Naive thymus-derived CD4-positive, alpha-beta T cell (primary cell): ENCODE measurements around the gene TAB2. TPM values are rescaled to one million over a fixed set of nuclear protein-coding genes. Genes with fewer than 3 reads are reported as not detected.
"Not testable (repeated sequence)": the region's sequence is repeated elsewhere in the genome, so short reads cannot be mapped to it uniquely, and the experiment has no call there.

Source experiments
- ATAC-seq: fragments of 150-1000 bp; cut with Tn5 transposase; 2 replicates; pipeline ENCODE4 v1.10.0; 2021; ENCODE audit warnings: mild to moderate bottlenecking, moderate library complexity
- CTCF ChIA-PET: fragments of 350-600 bp; sonication (Branson Sonifier 250); formaldehyde crosslinking; loops from one replicate; lab custom pipeline; 2021; ENCODE audit warnings: antibody characterized with exemption; lab: Charles Lee
- POLR2A ChIA-PET: fragments of 350-600 bp; sonication (Branson Sonifier 250); formaldehyde crosslinking; loops from one replicate; lab custom pipeline; 2021; ENCODE audit warnings: antibody characterized with exemption, inconsistent platforms; lab: Charles Lee
- DNase-seq, 9 donors: peaks; one replicate each; pipeline versions ENCODE4 v3.0.0 to v3.0.0-alpha.2; 2020 to 2022; ENCODE audit warnings: mixed read lengths in 1 of 9
- H3K27ac ChIP-seq: one replicate; pipeline ENCODE4 v1.7.0; 2013; ENCODE audit warnings: mild to moderate bottlenecking, low read depth, low read length, moderate library complexity
- H3K27me3 ChIP-seq, 2 donors: one replicate each; pipeline ENCODE4 v1.7.0; 2013; ENCODE audit warnings: low read length in 2 of 2, mild to moderate bottlenecking in 2 of 2, moderate library complexity in 2 of 2; ENCODE audit not compliant: control insufficient read depth in 2 of 2, insufficient read depth in 2 of 2
- H3K36me3 ChIP-seq, 3 experiments: 1 replicate in 2 of 3; 2 replicates in 1 of 3; pipeline ENCODE4 v1.7.0; 2013; ENCODE audit warnings: low read length in 3 of 3, mild to moderate bottlenecking in 3 of 3, moderate library complexity in 1 of 3; ENCODE audit not compliant: insufficient read depth in 3 of 3, control insufficient read depth in 2 of 3
- H3K4me1 ChIP-seq, 2 donors: one replicate each; pipeline ENCODE4 v1.7.0; 2013; ENCODE audit warnings: low read length in 2 of 2, mild to moderate bottlenecking in 2 of 2, moderate library complexity in 1 of 2; ENCODE audit not compliant: control insufficient read depth in 2 of 2, insufficient read depth in 2 of 2
- H3K4me3 ChIP-seq: 2 replicates; pipeline ENCODE4 v1.7.0; 2013; ENCODE audit warnings: mild to moderate bottlenecking, low read length
- H3K9me3 ChIP-seq, 3 experiments: 1 replicate in 2 of 3; 2 replicates in 1 of 3; pipeline ENCODE4 v1.7.0; 2013; ENCODE audit warnings: low read length in 3 of 3; ENCODE audit not compliant: control insufficient read depth in 2 of 3
- H3K27ac Mint-ChIP-seq, 9 donors: one replicate each; pipeline ENCODE4 v1.8.0; 2020 to 2022; ENCODE audit warnings: mixed read lengths in 9 of 9, mild to moderate bottlenecking in 8 of 9, moderate library complexity in 5 of 9, inconsistent platforms in 2 of 9
- H3K27me3 Mint-ChIP-seq, 5 donors: one replicate each; pipeline ENCODE4 v1.8.0; 2021 to 2022; ENCODE audit warnings: mixed read lengths in 5 of 5, mild to moderate bottlenecking in 1 of 5
- H3K36me3 Mint-ChIP-seq, 5 donors: one replicate each; pipeline ENCODE4 v1.8.0; 2020 to 2022; ENCODE audit warnings: mixed read lengths in 5 of 5, mild to moderate bottlenecking in 3 of 5, inconsistent platforms in 1 of 5
- H3K4me1 Mint-ChIP-seq, 7 donors: one replicate each; pipeline ENCODE4 v1.8.0; 2020 to 2022; ENCODE audit warnings: mixed read lengths in 7 of 7, mild to moderate bottlenecking in 3 of 7, inconsistent platforms in 1 of 7
- H3K4me3 Mint-ChIP-seq, 10 donors: one replicate each; pipeline ENCODE4 v1.8.0; 2020 to 2022; ENCODE audit warnings: mild to moderate bottlenecking in 10 of 10, mixed read lengths in 10 of 10, moderate library complexity in 6 of 10, inconsistent platforms in 2 of 10
- H3K9me3 Mint-ChIP-seq, 11 donors: one replicate each; pipeline ENCODE4 v1.8.0; 2020 to 2022; ENCODE audit warnings: mixed read lengths in 11 of 11, mild to moderate bottlenecking in 4 of 11, inconsistent platforms in 1 of 11, moderate library complexity in 1 of 11
- intact Hi-C, 2 donors: fragments of 100-400 bp; cut with micrococcal nuclease; formaldehyde crosslinking; loops; one replicate each; pipeline ENCODE4 v1.15.1; 2023
- polyA plus RNA-seq, 2 donors: library from polyadenylated mRNA; unstranded; fragments of 300-500 nt; fragmentation: Illumina TruSeq; gene quantifications; one replicate each; pipeline ENCODE4 v1.2.3, GENCODE V29; 2021
- total RNA-seq, 6 experiments: library from RNA in 5 of 6; stranded (reverse) in 5 of 6; gene quantifications; 1 replicate in 5 of 6; 2 replicates in 1 of 6; pipeline ENCODE4 v1.2.3 and lab custom pipeline; 2021 to 2026

Gene TAB2
- total and polyA plus RNA-seq, 7 experiments from 2014 or later = 15.7 to 234 (median 106) TPM

- Mint-ChIP-seq H3K4me1 (peaks cover 0 to 25% (median 3%) of the 10 kb centered on the region in 7 donors), H3K27ac (no peak overlapping the region), H3K36me3 (peaks cover 0 to 15% (median 0%) of the 10 kb centered on the region in 5 donors), H3K27me3 (no peaks in the 10 kb centered on the region), H3K9me3 (peaks cover 0 to 3% (median 0%) of the 10 kb centered on the region in 11 donors), H3K4me3 (no peak overlapping the region)
- ChIA-PET CTCF (interaction anchor here (0.8 to 2.2 kb wide), 2 partner anchors 10 to 77 kb away, joined by 3 to 7 read pairs; no protein-coding TSS in a partner anchor), POLR2A (no interaction called here)
- H3K4me3 ChIP-seq = no peak overlapping the region
- intact Hi-C loops = no loop called here
- no peaks in the 10 kb centered on the region for H3K36me3 ChIP-seq
- no peaks in the 10 kb centered on the region for H3K9me3 ChIP-seq
- no peak overlapping the region for H3K27ac ChIP-seq
- no peaks in the 10 kb centered on the region for H3K27me3 ChIP-seq
- no peaks in the 10 kb centered on the region for H3K4me1 ChIP-seq
- ATAC-seq (no peak), DNase-seq (no peak)
These were observed 124.2 kb downstream of the TAB2 start for GRCh38 chr6:149441740-149442139.

DNA sequence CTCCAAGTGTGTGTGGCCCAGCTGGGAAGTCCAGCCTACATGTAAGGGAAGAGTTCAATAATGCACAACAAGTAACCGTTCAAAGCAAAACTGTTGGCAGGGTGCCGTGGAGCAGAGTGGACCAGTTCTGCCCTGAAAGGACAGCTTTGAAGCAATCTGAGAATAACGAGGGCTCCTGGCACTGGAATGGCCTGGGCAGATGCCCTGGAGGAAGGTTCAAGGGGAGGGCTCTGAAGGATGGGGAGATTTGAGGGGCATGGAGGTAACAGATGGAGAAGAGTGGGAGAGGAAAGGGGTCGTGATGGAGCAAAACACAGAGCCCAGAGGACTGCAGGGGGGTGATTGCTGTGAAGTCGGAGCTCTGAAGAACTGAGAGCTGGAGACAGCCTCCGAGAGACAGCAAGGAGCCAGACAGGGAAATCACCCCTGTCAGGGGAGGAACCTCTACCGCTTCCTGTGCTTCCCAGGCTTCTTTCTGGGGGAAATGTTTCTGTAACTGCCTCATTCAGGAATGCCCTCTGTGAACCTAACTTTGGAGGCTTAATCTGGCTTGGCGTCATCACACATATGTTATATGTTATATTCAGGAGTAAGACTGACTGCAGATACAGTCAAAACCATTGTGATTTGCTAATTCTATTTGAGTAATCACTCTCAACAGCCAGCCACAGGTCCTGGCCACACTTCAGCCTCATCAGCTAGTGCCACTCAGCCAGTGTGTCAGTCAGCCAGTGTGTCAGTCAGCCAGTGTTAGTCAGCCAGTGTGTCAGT is 126.1 kb downstream of the TAB2 start:
- Mint-ChIP-seq H3K27ac (peak overlapping the region in 3 of 9 donors; percentile 16 to 65 (median 46)), H3K36me3 (peaks cover 0 to 15% (median 0%) of the 10 kb centered on the region in 5 donors), H3K4me3 (no peak overlapping the region), H3K27me3 (no peaks in the 10 kb centered on the region), H3K9me3 (peaks cover 0 to 3% (median 0%) of the 10 kb centered on the region in 11 donors), H3K4me1 (peaks cover 0 to 11% (median 0%) of the 10 kb centered on the region in 7 donors)
- Histone ChIP-seq H3K27ac (no peak overlapping the region), H3K9me3 (no peaks in the 10 kb centered on the region), H3K27me3 (no peaks in the 10 kb centered on the region), H3K4me3 (no peak overlapping the region), H3K36me3 (no peaks in the 10 kb centered on the region), H3K4me1 (no peaks in the 10 kb centered on the region)
- ATAC-seq = no peak
- CTCF ChIA-PET = no interaction called here
- POLR2A ChIA-PET = no interaction called here
- no peak for DNase-seq
- intact Hi-C loops = no loop called here

DNA sequence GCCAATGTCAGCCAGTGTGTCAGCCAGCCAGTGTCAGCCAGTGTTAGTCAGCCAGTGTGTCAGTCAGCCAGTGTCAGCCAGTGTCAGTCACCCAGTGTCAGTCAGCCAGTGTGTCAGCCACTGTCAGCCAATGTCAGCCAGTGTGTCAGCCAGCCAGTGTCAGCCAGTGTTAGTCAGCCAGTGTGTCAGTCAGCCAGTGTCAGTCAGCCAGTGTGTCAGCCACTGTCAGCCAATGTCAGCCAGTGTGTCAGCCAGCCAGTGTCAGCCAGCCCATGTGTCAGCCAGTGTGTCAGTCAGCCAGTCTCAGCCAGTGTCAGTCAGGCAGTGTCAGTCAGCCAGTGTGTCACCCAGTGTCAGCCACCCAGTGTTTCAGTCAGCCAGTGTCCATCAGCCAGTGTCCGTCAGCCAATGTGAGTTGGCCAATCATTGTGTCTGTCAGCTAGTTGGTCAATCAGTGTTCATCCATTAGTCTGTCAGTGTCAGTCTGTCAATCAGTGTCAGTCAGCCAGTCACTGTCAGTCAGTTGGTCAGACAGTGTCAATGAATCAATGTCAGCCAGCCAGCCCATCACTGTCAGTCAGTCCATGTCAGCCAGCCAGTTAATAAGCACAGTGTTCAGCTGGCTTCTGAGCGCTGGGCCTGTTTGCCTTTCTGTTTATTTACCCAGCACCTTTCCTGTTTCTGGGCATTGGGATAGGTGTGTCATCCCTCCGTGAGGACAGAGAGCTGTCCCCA is 127.0 kb downstream of the TAB2 start:
- H3K27ac Mint-ChIP-seq = peak overlapping the region in 2 of 9 donors; percentile 29 to 77
- H3K4me3 ChIP-seq, H3K27me3 Mint-ChIP-seq, H3K9me3 ChIP-seq, H3K27ac ChIP-seq, H3K36me3 ChIP-seq, H3K4me1 Mint-ChIP-seq, POLR2A ChIA-PET, intact Hi-C loops, DNase-seq, H3K27me3 ChIP-seq, ATAC-seq, H3K4me1 ChIP-seq, H3K9me3 Mint-ChIP-seq, H3K4me3 Mint-ChIP-seq: not testable (repeated sequence)
- peaks cover 0 to 11% (median under 1%) of the 10 kb centered on the region in 5 donors for H3K36me3 Mint-ChIP-seq
- CTCF ChIA-PET = interaction anchor here (1.7 kb wide), 1 partner anchor 12 kb away, joined by 6 read pairs; no protein-coding TSS in a partner anchor

GRCh38 chr6:149445095-149445466 is 127.6 kb downstream of the TAB2 start:
- H3K36me3 Mint-ChIP-seq = peaks cover 0 to 17% (median 5%) of the 10 kb centered on the region in 5 donors
- H3K9me3 Mint-ChIP-seq = peaks cover 0 to 3% (median 0%) of the 10 kb centered on the region in 11 donors
- ChIA-PET POLR2A (interaction anchor here (2.7 kb wide), 1 partner anchor 39 kb away, joined by 6 read pairs; no protein-coding TSS in a partner anchor), CTCF (interaction anchor here (1.7 kb wide), 1 partner anchor 13 kb away, joined by 6 read pairs; no protein-coding TSS in a partner anchor)
- no peak overlapping the region for H3K4me3 ChIP-seq
- H3K4me1 ChIP-seq = no peaks in the 10 kb centered on the region
- no peaks in the 10 kb centered on the region for H3K27me3 Mint-ChIP-seq
- H3K27ac ChIP-seq = no peak overlapping the region
- no peaks in the 10 kb centered on the region for H3K9me3 ChIP-seq
- peaks cover 0 to 7% (median 4%) of the 10 kb centered on the region in 7 donors for H3K4me1 Mint-ChIP-seq
- ATAC-seq (peak; percentile 28), DNase-seq (no peak)
- no peak overlapping the region for H3K4me3 Mint-ChIP-seq
- no peak overlapping the region for H3K27ac Mint-ChIP-seq
- no peaks in the 10 kb centered on the region for H3K36me3 ChIP-seq
- intact Hi-C loops = no loop called here
- H3K27me3 ChIP-seq = no peaks in the 10 kb centered on the region

GRCh38 chr6:149445573-149445972 is 128.1 kb downstream of the TAB2 start:
- no peak overlapping the region for H3K4me3 Mint-ChIP-seq
- ATAC-seq = peak; percentile 20
- H3K36me3 Mint-ChIP-seq = peaks cover 0 to 17% (median 5%) of the 10 kb centered on the region in 5 donors

DNA sequence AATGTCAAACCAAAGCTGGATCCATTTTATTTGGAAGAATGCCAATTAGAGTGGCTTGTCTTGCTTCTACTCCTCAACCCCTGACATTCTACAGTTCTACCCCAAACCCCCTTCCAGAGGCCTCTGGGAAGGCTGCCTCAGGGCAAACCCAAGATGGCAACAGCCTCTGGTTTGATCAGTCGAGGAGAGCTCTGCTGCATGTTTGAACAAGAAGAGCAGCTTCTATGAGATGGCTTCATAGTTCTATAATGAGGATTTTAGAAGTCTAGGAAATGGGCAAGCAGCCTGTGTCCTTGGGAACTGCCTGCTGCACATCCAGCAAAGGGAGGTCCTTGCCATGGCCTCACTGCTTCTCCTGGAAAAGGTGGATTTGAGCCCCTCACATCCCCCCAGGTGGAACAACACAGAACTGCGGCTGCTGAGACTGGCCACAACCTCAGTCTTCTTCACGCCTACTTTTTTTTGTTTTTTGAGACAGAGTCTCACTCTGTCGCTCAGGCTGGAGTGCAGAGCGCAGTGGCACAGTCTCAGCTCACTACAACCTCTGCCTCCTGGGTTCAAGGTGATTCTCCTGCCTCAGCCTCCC is 129.4 kb downstream of the TAB2 start:
- Mint-ChIP-seq H3K9me3 (peaks cover 0 to 3% (median 0%) of the 10 kb centered on the region in 11 donors), H3K27ac (peak overlapping the region in 2 of 9 donors; percentile 19 to 54), H3K4me3 (no peak overlapping the region), H3K36me3 (peaks cover 0 to 17% (median 5%) of the 10 kb centered on the region in 5 donors), H3K27me3 (no peaks in the 10 kb centered on the region), H3K4me1 (peaks cover 0 to 11% (median 5%) of the 10 kb centered on the region in 7 donors)
- Histone ChIP-seq H3K9me3 (no peaks in the 10 kb centered on the region), H3K4me1 (no peaks in the 10 kb centered on the region), H3K4me3 (no peak overlapping the region), H3K27ac (no peak overlapping the region), H3K27me3 (no peaks in the 10 kb centered on the region), H3K36me3 (no peaks in the 10 kb centered on the region)
- no peak for ATAC-seq
- ChIA-PET POLR2A (interaction anchor here (2.7 kb wide), 1 partner anchor 37 kb away, joined by 6 read pairs; no protein-coding TSS in a partner anchor), CTCF (interaction anchor here (0.6 kb wide), 3 partner anchors 15 to 497 kb away, joined by 3 to 5 read pairs (median 4); no protein-coding TSS in a partner anchor)
- DNase-seq = no peak
- intact Hi-C loops = no loop called here

More at GRCh38 chr6:149445573-149445972, 128.1 kb downstream of the TAB2 start:
- Mint-ChIP-seq H3K9me3 (peaks cover 0 to 3% (median 0%) of the 10 kb centered on the region in 11 donors), H3K4me1 (peaks cover 0 to 9% (median 4%) of the 10 kb centered on the region in 7 donors), H3K27me3 (no peaks in the 10 kb centered on the region), H3K27ac (no peak overlapping the region)
- no peak for DNase-seq
- H3K27me3 ChIP-seq = no peaks in the 10 kb centered on the region
- no peaks in the 10 kb centered on the region for H3K9me3 ChIP-seq
- intact Hi-C loops = no loop called here
- CTCF ChIA-PET = interaction anchor here (1.7 kb wide), 1 partner anchor 13 kb away, joined by 6 read pairs; no protein-coding TSS in a partner anchor
- no peaks in the 10 kb centered on the region for H3K4me1 ChIP-seq
- POLR2A ChIA-PET = interaction anchor here (0.7 to 2.7 kb wide), 2 partner anchors 38 to 236 kb away, joined by 3 to 6 read pairs; no protein-coding TSS in a partner anchor
- H3K27ac ChIP-seq = no peak overlapping the region
- H3K36me3 ChIP-seq = no peaks in the 10 kb centered on the region
- no peak overlapping the region for H3K4me3 ChIP-seq
